Fibroblast of lung (primary cell): ENCODE measurements around the gene JOSD2. TPM values are rescaled to one million over a fixed set of nuclear protein-coding genes. Genes with fewer than 3 reads are reported as not detected.

Experiments used
- DNase-seq, 2 donors: peaks; one replicate each; pipeline versions ENCODE4 v3.0.0 to v3.0.0-alpha.2; 2010; ENCODE audit warnings: low read depth in 2 of 2
- H2AFZ ChIP-seq: 2 replicates; pipeline ENCODE4 v1.5.1; 2012; ENCODE audit warnings: low read length, control low read depth, inconsistent platforms
- H3K27ac ChIP-seq: 2 replicates; pipeline ENCODE4 v1.5.1; 2011; ENCODE audit warnings: low read length, control low read depth; ENCODE audit not compliant: insufficient read depth
- H3K27me3 ChIP-seq: 2 replicates; pipeline ENCODE4 v1.5.1; 2011; ENCODE audit warnings: mild to moderate bottlenecking, low read length; ENCODE audit not compliant: control insufficient read depth, insufficient read depth
- H3K36me3 ChIP-seq: 2 replicates; pipeline ENCODE4 v1.5.1; 2011; ENCODE audit warnings: low read length; ENCODE audit not compliant: control insufficient read depth, insufficient read depth
- H3K4me1 ChIP-seq: 2 replicates; pipeline ENCODE4 v1.5.1; 2011; ENCODE audit warnings: low read length; ENCODE audit not compliant: control insufficient read depth, insufficient read depth; ENCODE audit errors: extremely low read depth
- H3K4me2 ChIP-seq: 2 replicates; pipeline ENCODE4 v1.5.1; 2011; ENCODE audit warnings: low read length, control low read depth; ENCODE audit not compliant: insufficient read depth; ENCODE audit errors: extremely low read depth
- H3K4me3 ChIP-seq, 4 experiments: fragments of 200-600 bp in 1 of 4; sonication (generic) in 1 of 4; replicated peaks in 1 of 4; 2 replicates each; pipeline ENCODE4 v1.5.1; 2011 to 2016; ENCODE audit warnings: low read length in 4 of 4, low read depth in 3 of 4, mild to moderate bottlenecking in 3 of 4, control low read depth in 2 of 4, inconsistent platforms in 1 of 4, mixed read lengths in 1 of 4; ENCODE audit not compliant: insufficient read depth in 1 of 4; ENCODE audit errors: control extremely low read depth in 1 of 4
- H3K79me2 ChIP-seq: 2 replicates; pipeline ENCODE4 v1.5.1; 2012; ENCODE audit warnings: mild to moderate bottlenecking, low read length, inconsistent platforms; ENCODE audit not compliant: control insufficient read depth, insufficient read depth
- H3K9ac ChIP-seq: 2 replicates; pipeline ENCODE4 v1.5.1; 2011; ENCODE audit warnings: mild to moderate bottlenecking, low read length, control low read depth; ENCODE audit not compliant: insufficient read depth
- H3K9me3 ChIP-seq: 2 replicates; pipeline ENCODE4 v1.5.1; 2012; ENCODE audit warnings: low read depth, low read length; ENCODE audit not compliant: control insufficient read depth, insufficient read depth
- H4K20me1 ChIP-seq: 2 replicates; pipeline ENCODE4 v1.5.1; 2011; ENCODE audit warnings: low read length; ENCODE audit not compliant: control insufficient read depth, insufficient read depth; ENCODE audit errors: extremely low read depth
- CTCF ChIP-seq, 2 donors: IDR thresholded peaks in 1 of 2; conservative IDR thresholded peaks in 1 of 2; 1 replicate in 1 of 2; 2 replicates in 1 of 2; pipeline ENCODE4 v1.5.1; 2011 to 2012; ENCODE audit warnings: low read length in 2 of 2, control low read depth in 1 of 2, inconsistent platforms in 1 of 2, low read depth in 1 of 2, mild to moderate bottlenecking in 1 of 2
- EZH2 ChIP-seq: IDR thresholded peaks from 2 replicates; pipeline ENCODE4 v1.5.1; 2012; ENCODE audit warnings: low read length, control low read depth, mild to moderate bottlenecking; ENCODE audit errors: missing control alignments
- polyA plus RNA-seq, 2 donors: library from polyadenylated mRNA; depleted of rRNA in 1 of 2; stranded (reverse) in 1 of 2; unstranded in 1 of 2; fragments of >200 nt; gene quantifications; 2 replicates each; pipeline ENCODE4 v1.2.1, GENCODE V29; 2011 to 2012; ENCODE audit warnings: missing spikeins in 1 of 2
- total RNA-seq: library from RNA; depleted of rRNA; stranded (reverse); fragments of >200 nt; gene quantifications from 2 replicates; pipeline ENCODE4 v1.2.1, GENCODE V29; 2014

JOSD2 gene
- total and polyA plus RNA-seq, 2 donors (not counting 1 experiment from before 2014, with no cell fraction given), result 17.3 to 48.6 TPM

GRCh38 chr19:50479761-50480251 is 31.2 kb downstream of the JOSD2 start:
- no peaks in the 10 kb centered on the region for H3K27me3 ChIP-seq
- H3K4me3 ChIP-seq, result no peak overlapping the region
- DNase-seq, result no peak
- no peak overlapping the region for H2AFZ ChIP-seq
- H3K79me2 ChIP-seq, result peaks cover 8% of the 10 kb centered on the region
- no peak overlapping the region for H3K9ac ChIP-seq
- H3K36me3 ChIP-seq, result peaks cover 9% of the 10 kb centered on the region
- no peak overlapping the region for H3K4me2 ChIP-seq
- no peak overlapping the region for H3K27ac ChIP-seq
- H3K9me3 ChIP-seq, result no peaks in the 10 kb centered on the region
- no peaks in the 10 kb centered on the region for H3K4me1 ChIP-seq
- TF ChIP-seq EZH2 (no peak), CTCF (conservative IDR thresholded peaks at IDR 0.05 in 1 of 2, IDR thresholded peaks at IDR 0.05 in 1 of 2; ENCODE audit: low read depth in 1 of 2, low read length in 2 of 2) (no peak)
- H4K20me1 ChIP-seq, result no peaks in the 10 kb centered on the region

- no peaks in the 10 kb centered on the region for H3K9me3 ChIP-seq
- H3K9ac ChIP-seq, result no peak overlapping the region
- no peak overlapping the region for H2AFZ ChIP-seq
- H3K27me3 ChIP-seq, result no peaks in the 10 kb centered on the region
- H4K20me1 ChIP-seq, result no peaks in the 10 kb centered on the region
- H3K36me3 ChIP-seq, result peaks cover 9% of the 10 kb centered on the region
- no peak overlapping the region for H3K4me3 ChIP-seq
- TF ChIP-seq EZH2 (no peak), CTCF (conservative IDR thresholded peaks at IDR 0.05 in 1 of 2, IDR thresholded peaks at IDR 0.05 in 1 of 2; ENCODE audit: low read depth in 1 of 2, low read length in 2 of 2) (peak; percentile 39 to 55)
- no peaks in the 10 kb centered on the region for H3K4me1 ChIP-seq
- H3K4me2 ChIP-seq, result no peak overlapping the region
- no peak overlapping the region for H3K27ac ChIP-seq
- DNase-seq, result peak; percentile 25 to 29
- peaks cover 8% of the 10 kb centered on the region for H3K79me2 ChIP-seq
These were observed 31.9 kb downstream of the JOSD2 start for GRCh38 chr19:50478901-50479715.

GRCh38 chr19:50477751-50478515 is 33.1 kb downstream of the JOSD2 start:
- Histone ChIP-seq H3K4me1 (no peaks in the 10 kb centered on the region), H3K9me3 (no peaks in the 10 kb centered on the region), H3K4me3 (peak overlapping the region in 1 of 4 experiments; percentile 96), H2AFZ (no peak overlapping the region), H3K79me2 (peaks cover 8% of the 10 kb centered on the region), H4K20me1 (no peaks in the 10 kb centered on the region), H3K4me2 (peak overlapping the region; percentile 69), H3K27me3 (no peaks in the 10 kb centered on the region), H3K27ac (no peak overlapping the region), H3K36me3 (peaks cover 9% of the 10 kb centered on the region), H3K9ac (no peak overlapping the region)
- TF ChIP-seq CTCF (conservative IDR thresholded peaks at IDR 0.05 in 1 of 2, IDR thresholded peaks at IDR 0.05 in 1 of 2; ENCODE audit: low read depth in 1 of 2, low read length in 2 of 2) (no peak), EZH2 (no peak)
- DNase-seq, result no peak
